HUES48 (cell line): ENCODE data around the gene TBPL1.
A peak's percentile ranks its signal among the peaks of the same experiment; 100 is the strongest.
"Not testable (repeated sequence)": the region's sequence is repeated elsewhere in the genome, so short reads cannot be mapped to it uniquely, and the experiment has no call there.

ENCODE experiments used
- H3K27ac ChIP-seq: one replicate; pipeline ENCODE4 v1.7.0; 2013; ENCODE audit warnings: low read depth, low read length, inconsistent platforms
- H3K27me3 ChIP-seq: 2 replicates; pipeline ENCODE4 v1.6.1; 2013; ENCODE audit warnings: mild to moderate bottlenecking, low read length; ENCODE audit not compliant: control insufficient read depth, insufficient read depth
- H3K36me3 ChIP-seq: 2 replicates; pipeline ENCODE4 v1.6.1; 2013; ENCODE audit warnings: low read length; ENCODE audit not compliant: control insufficient read depth, insufficient read depth
- H3K4me1 ChIP-seq: 2 replicates; pipeline ENCODE4 v1.6.1; 2013; ENCODE audit warnings: mild to moderate bottlenecking, low read length; ENCODE audit not compliant: control insufficient read depth, insufficient read depth
- H3K4me3 ChIP-seq: 2 replicates; pipeline ENCODE4 v1.5.1; 2013; ENCODE audit warnings: mild to moderate bottlenecking, low read depth, low read length
- H3K9ac ChIP-seq: 2 replicates; pipeline ENCODE4 v1.6.1; 2013; ENCODE audit warnings: mild to moderate bottlenecking, low read depth, low read length, moderate library complexity
- H3K9me3 ChIP-seq: 2 replicates; pipeline ENCODE4 v1.6.1; 2013; ENCODE audit warnings: low read length; ENCODE audit not compliant: control insufficient read depth, insufficient read depth

TBPL1 gene

GRCh38 chr6:133965817-133966360 is 12.9 kb downstream of the TBPL1 start:
- H3K4me1 ChIP-seq: peaks cover 12% of the 10 kb centered on the region
- no peak overlapping the region for H3K4me3 ChIP-seq
- no peak overlapping the region for H3K27ac ChIP-seq
- no peaks in the 10 kb centered on the region for H3K36me3 ChIP-seq
- H3K27me3 ChIP-seq: no peaks in the 10 kb centered on the region
- H3K9ac ChIP-seq: no peak overlapping the region
- no peaks in the 10 kb centered on the region for H3K9me3 ChIP-seq

GRCh38 chr6:133966654-133967329 is 13.8 kb downstream of the TBPL1 start:
- H3K36me3 ChIP-seq: no peaks in the 10 kb centered on the region
- no peaks in the 10 kb centered on the region for H3K27me3 ChIP-seq
- no peak overlapping the region for H3K9ac ChIP-seq
- peaks cover 12% of the 10 kb centered on the region for H3K4me1 ChIP-seq
- H3K9me3 ChIP-seq: no peaks in the 10 kb centered on the region
- no peak overlapping the region for H3K27ac ChIP-seq
- H3K4me3 ChIP-seq: no peak overlapping the region

- H3K9me3 ChIP-seq: no peaks in the 10 kb centered on the region
- no peaks in the 10 kb centered on the region for H3K27me3 ChIP-seq
- no peak overlapping the region for H3K4me3 ChIP-seq
- H3K27ac ChIP-seq: no peak overlapping the region
- peaks cover 7% of the 10 kb centered on the region; the same call in 1 of the 2 replicates for H3K4me1 ChIP-seq
- no peaks in the 10 kb centered on the region for H3K36me3 ChIP-seq
- H3K9ac ChIP-seq: no peak overlapping the region
These were observed 14.3 kb downstream of the TBPL1 start for GRCh38 chr6:133967347-133967746.

- H3K27ac ChIP-seq, H3K4me1 ChIP-seq, H3K9ac ChIP-seq, H3K9me3 ChIP-seq, H3K4me3 ChIP-seq, H3K27me3 ChIP-seq, H3K36me3 ChIP-seq: not testable (repeated sequence)
These were observed 14.8 kb downstream of the TBPL1 start for GRCh38 chr6:133967835-133968234.

- Histone ChIP-seq H3K36me3 (no peaks in the 10 kb centered on the region), H3K9ac (no peak overlapping the region), H3K9me3 (no peaks in the 10 kb centered on the region), H3K4me3 (no peak overlapping the region), H3K4me1 (peaks cover 17% of the 10 kb centered on the region), H3K27ac (no peak overlapping the region), H3K27me3 (no peaks in the 10 kb centered on the region)
These were observed 16.4 kb downstream of the TBPL1 start for GRCh38 chr6:133969285-133969920.

GRCh38 chr6:133969921-133970295 is 16.9 kb downstream of the TBPL1 start:
- Histone ChIP-seq H3K27me3 (no peaks in the 10 kb centered on the region), H3K9ac (no peak overlapping the region), H3K4me3 (no peak overlapping the region), H3K27ac (no peak overlapping the region), H3K9me3 (no peaks in the 10 kb centered on the region), H3K4me1 (peaks cover 22% of the 10 kb centered on the region), H3K36me3 (no peaks in the 10 kb centered on the region)

- Histone ChIP-seq H3K36me3 (no peaks in the 10 kb centered on the region), H3K4me1 (peaks cover 36% of the 10 kb centered on the region), H3K27ac (no peak overlapping the region), H3K9me3 (no peaks in the 10 kb centered on the region), H3K4me3 (no peak overlapping the region), H3K27me3 (no peaks in the 10 kb centered on the region), H3K9ac (no peak overlapping the region)
These were observed 18.8 kb downstream of the TBPL1 start for GRCh38 chr6:133971861-133972260.

GRCh38 chr6:133972388-133972787 is 19.4 kb downstream of the TBPL1 start:
- peaks cover 36% of the 10 kb centered on the region for H3K4me1 ChIP-seq
- H3K27ac ChIP-seq: no peak overlapping the region
- no peaks in the 10 kb centered on the region for H3K36me3 ChIP-seq
- no peaks in the 10 kb centered on the region for H3K9me3 ChIP-seq
- H3K9ac ChIP-seq: no peak overlapping the region
- H3K27me3 ChIP-seq: no peaks in the 10 kb centered on the region
- H3K4me3 ChIP-seq: no peak overlapping the region

- Histone ChIP-seq H3K27ac (peak overlapping the region; percentile 30), H3K27me3 (no peaks in the 10 kb centered on the region), H3K4me1 (peaks cover 36% of the 10 kb centered on the region), H3K9me3 (no peaks in the 10 kb centered on the region), H3K4me3 (no peak overlapping the region), H3K9ac (no peak overlapping the region), H3K36me3 (no peaks in the 10 kb centered on the region)
These were observed 20.3 kb downstream of the TBPL1 start for GRCh38 chr6:133973109-133973971.

- H3K27ac ChIP-seq: no peak overlapping the region
- no peaks in the 10 kb centered on the region for H3K9me3 ChIP-seq
- H3K27me3 ChIP-seq: no peaks in the 10 kb centered on the region
- H3K4me3 ChIP-seq: no peak overlapping the region
- peaks cover 24% of the 10 kb centered on the region for H3K36me3 ChIP-seq
- H3K9ac ChIP-seq: no peak overlapping the region
- H3K4me1 ChIP-seq: peaks cover 24% of the 10 kb centered on the region
These were observed 25.2 kb downstream of the TBPL1 start for GRCh38 chr6:133977983-133978895.
